GM12892 (cell line): ENCODE results near the gene LRRC36.

ENCODE experiments used
- POLR2A ChIP-seq: IDR thresholded peaks from 2 replicates; pipeline ENCODE4 v1.6.1; 2011; ENCODE audit warnings: low read depth, low read length, control low read depth
- POLR2AphosphoS5 ChIP-seq: IDR thresholded peaks from 2 replicates; pipeline ENCODE4 v1.6.1; 2011; ENCODE audit warnings: low read depth, low read length, control low read depth
- TAF1 ChIP-seq: IDR thresholded peaks from 2 replicates; pipeline ENCODE4 v1.6.1; 2011; ENCODE audit warnings: low read depth, mild to moderate bottlenecking, control low read depth, low read length, borderline replicate concordance

- no peak for TF ChIP-seq POLR2AphosphoS5
- no peak for TF ChIP-seq POLR2A
- no peak for TF ChIP-seq TAF1
Measured at GRCh38 chr16:67357561-67357960, 30.9 kb downstream of the LRRC36 start.
